Common myeloid progenitor, CD34-positive (primary cell): ENCODE data around the gene STARD13.
A peak's percentile ranks its signal among the peaks of the same experiment; 100 is the strongest.

Experiments used
- CTCF ChIA-PET: fragments of 350-600 bp; sonication (Branson Sonifier 250); formaldehyde crosslinking; loops from one replicate; lab custom pipeline; 2021; ENCODE audit warnings: antibody characterized with exemption; lab: Charles Lee
- POLR2A ChIA-PET: fragments of 350-600 bp; sonication (Branson Sonifier 250); formaldehyde crosslinking; loops from one replicate; lab custom pipeline; 2021; ENCODE audit warnings: antibody characterized with exemption; lab: Charles Lee
- DNase-seq, 3 donors: peaks; one replicate each; pipeline versions ENCODE4 v3.0.0 to v3.0.0-alpha.2; 2013
- H3K27ac ChIP-seq, 2 experiments: 1 replicate in 1 of 2; 2 replicates in 1 of 2; pipeline ENCODE4 v1.7.0; 2013; ENCODE audit warnings: inconsistent platforms in 2 of 2, low read length in 2 of 2, mild to moderate bottlenecking in 2 of 2, low read depth in 1 of 2, moderate library complexity in 1 of 2; ENCODE audit not compliant: severe bottlenecking in 2 of 2, insufficient read depth in 1 of 2, poor library complexity in 1 of 2
- H3K27me3 ChIP-seq, 5 experiments: replicated peaks in 2 of 5; 1 replicate in 3 of 5; 2 replicates in 2 of 5; pipeline versions ENCODE4 v1.6.1 to v1.7.0; 2013; ENCODE audit warnings: low read length in 4 of 5, mild to moderate bottlenecking in 2 of 5, moderate library complexity in 2 of 5, inconsistent platforms in 1 of 5; ENCODE audit not compliant: insufficient read depth in 5 of 5, control insufficient read depth in 4 of 5
- H3K36me3 ChIP-seq, 4 experiments: 1 replicate in 2 of 4; 2 replicates in 2 of 4; pipeline versions ENCODE4 v1.6.1 to v1.7.0; 2013; ENCODE audit warnings: low read length in 3 of 4, control low read depth in 1 of 4, mild to moderate bottlenecking in 1 of 4; ENCODE audit not compliant: control insufficient read depth in 4 of 4, insufficient read depth in 4 of 4
- H3K4me1 ChIP-seq, 4 experiments: 1 replicate in 3 of 4; 2 replicates in 1 of 4; pipeline versions ENCODE4 v1.6.1 to v1.7.1; 2013; ENCODE audit warnings: low read length in 3 of 4, mild to moderate bottlenecking in 3 of 4, control low read depth in 1 of 4, inconsistent platforms in 1 of 4, moderate library complexity in 1 of 4; ENCODE audit not compliant: control insufficient read depth in 4 of 4, insufficient read depth in 4 of 4; ENCODE audit errors: control extremely low read depth in 1 of 4
- H3K4me3 ChIP-seq, 7 experiments: 1 replicate in 4 of 7; 2 replicates in 3 of 7; pipeline versions ENCODE4 v1.5.1 to v1.7.0; 2013; ENCODE audit warnings: mild to moderate bottlenecking in 7 of 7, low read length in 6 of 7, moderate library complexity in 6 of 7, inconsistent platforms in 2 of 7, low read depth in 2 of 7, control low read depth in 1 of 7; ENCODE audit not compliant: insufficient read depth in 4 of 7, control insufficient read depth in 1 of 7; ENCODE audit errors: extremely low read depth in 1 of 7
- H3K9me3 ChIP-seq, 5 experiments: 1 replicate in 4 of 5; 2 replicates in 1 of 5; pipeline versions ENCODE4 v1.6.1 to v1.7.1; 2013; ENCODE audit warnings: low read length in 4 of 5, mild to moderate bottlenecking in 2 of 5, inconsistent platforms in 1 of 5, low read depth in 1 of 5, moderate library complexity in 1 of 5; ENCODE audit not compliant: control insufficient read depth in 4 of 5, insufficient read depth in 2 of 5; ENCODE audit errors: control extremely low read depth in 1 of 5
- WGBS: methylation state at CpG from one replicate; pipeline ENCODE4 v1.1.5; 2013; ENCODE audit not compliant: insufficient coverage; 5-methylcytosine and 5-hydroxymethylcytosine counted together

STARD13 gene

GRCh38 chr13:33213797-33214196 is 71.8 kb downstream of the STARD13 start:
- peaks cover 0 to 13% (median 0%) of the 10 kb centered on the region in 4 experiments for H3K4me1 ChIP-seq
- CTCF ChIA-PET = interaction anchor here (1.6 kb wide), 1 partner anchor 16 kb away, joined by 3 read pairs; no protein-coding TSS in a partner anchor
- no peaks in the 10 kb centered on the region for H3K36me3 ChIP-seq
- DNase-seq = no peak
- H3K4me3 ChIP-seq = no peak overlapping the region
- H3K27ac ChIP-seq = peak overlapping the region in 1 of 2 experiments; percentile 15
- no peaks in the 10 kb centered on the region for H3K27me3 ChIP-seq
- H3K9me3 ChIP-seq = no peaks in the 10 kb centered on the region
- POLR2A ChIA-PET = interaction anchor here (0.6 to 0.9 kb wide), 2 partner anchors 8 to 9 kb away, joined by 3 read pairs; no protein-coding TSS in a partner anchor
- 54% methylated on average over 2 of the region's 6 CpGs for WGBS

GRCh38 chr13:33213024-33213768 is 72.4 kb downstream of the STARD13 start:
- H3K4me1 ChIP-seq = peaks cover 0 to 18% (median 1%) of the 10 kb centered on the region in 4 experiments
- no peak for DNase-seq
- CTCF ChIA-PET = interaction anchor here (1.6 kb wide), 1 partner anchor 17 kb away, joined by 3 read pairs; no protein-coding TSS in a partner anchor

GRCh38 chr13:33212396-33212795 is 73.2 kb downstream of the STARD13 start:
- H3K9me3 ChIP-seq = no peaks in the 10 kb centered on the region
- H3K27me3 ChIP-seq = no peaks in the 10 kb centered on the region
- WGBS = no CpG with 5 or more reads among the region's 3 CpGs
- DNase-seq = no peak
- ChIA-PET CTCF (no interaction called here), POLR2A (no interaction called here)
- H3K4me1 ChIP-seq = peaks cover 0 to 22% (median 5%) of the 10 kb centered on the region in 4 experiments
- H3K4me3 ChIP-seq = no peak overlapping the region
- H3K36me3 ChIP-seq = no peaks in the 10 kb centered on the region
- H3K27ac ChIP-seq = no peak overlapping the region

More at GRCh38 chr13:33213024-33213768, 72.4 kb downstream of the STARD13 start:
- H3K9me3 ChIP-seq = no peaks in the 10 kb centered on the region
- H3K27me3 ChIP-seq = no peaks in the 10 kb centered on the region
- H3K27ac ChIP-seq = no peak overlapping the region
- POLR2A ChIA-PET = no interaction called here
- H3K36me3 ChIP-seq = no peaks in the 10 kb centered on the region
- WGBS = 100% methylated on average over 3 of the region's 6 CpGs
- no peak overlapping the region for H3K4me3 ChIP-seq

GRCh38 chr13:33210090-33210489 is 75.5 kb downstream of the STARD13 start:
- Histone ChIP-seq H3K36me3 (no peaks in the 10 kb centered on the region), H3K4me3 (no peak overlapping the region), H3K4me1 (peaks cover 0 to 40% (median 14%) of the 10 kb centered on the region in 4 experiments), H3K9me3 (no peaks in the 10 kb centered on the region), H3K27ac (no peak overlapping the region), H3K27me3 (no peaks in the 10 kb centered on the region)
- ChIA-PET POLR2A (no interaction called here), CTCF (interaction anchor here (0.8 to 1.2 kb wide), 2 partner anchors 20 to 514 kb away, joined by 3 to 5 read pairs; no protein-coding TSS in a partner anchor)
- DNase-seq = no peak
- WGBS = 96% methylated on average over 2 of the region's 2 CpGs

GRCh38 chr13:33208290-33209220 is 77.0 kb downstream of the STARD13 start:
- Histone ChIP-seq H3K36me3 (no peaks in the 10 kb centered on the region), H3K27ac (no peak overlapping the region), H3K4me3 (no peak overlapping the region), H3K27me3 (no peaks in the 10 kb centered on the region), H3K4me1 (peaks cover 0 to 45% (median 14%) of the 10 kb centered on the region in 4 experiments), H3K9me3 (no peaks in the 10 kb centered on the region)
- ChIA-PET CTCF (interaction anchor here (0.8 kb wide), 1 partner anchor 19 kb away, joined by 3 read pairs; no protein-coding TSS in a partner anchor), POLR2A (interaction anchor here (0.5 kb wide), 1 partner anchor 396 kb away, joined by 3 read pairs; no protein-coding TSS in a partner anchor)
- 70% methylated on average over 5 of the region's 6 CpGs for WGBS
- peak in 1 of 3 donors; percentile 27 for DNase-seq

GRCh38 chr13:33207615-33207961 is 78.0 kb downstream of the STARD13 start:
- Histone ChIP-seq H3K9me3 (no peaks in the 10 kb centered on the region), H3K4me3 (no peak overlapping the region), H3K27me3 (no peaks in the 10 kb centered on the region), H3K4me1 (peaks cover 0 to 42% (median 14%) of the 10 kb centered on the region in 4 experiments), H3K36me3 (no peaks in the 10 kb centered on the region), H3K27ac (no peak overlapping the region)
- ChIA-PET POLR2A (interaction anchor here (0.5 to 0.6 kb wide), 2 partner anchors 103 to 397 kb away, joined by 3 read pairs; no protein-coding TSS in a partner anchor), CTCF (no interaction called here)
- DNase-seq = no peak
- WGBS = 54% methylated on average over 3 of the region's 3 CpGs
